Erythroblast (primary cell): ENCODE results near the gene GNG4.

Experiments used
- GATA1 ChIP-seq: IDR thresholded peaks from 2 replicates; pipeline ENCODE4 v1.6.1; 2011; ENCODE audit warnings: low read depth, mild to moderate bottlenecking, control low read depth, low read length, moderate library complexity
- POLR2A ChIP-seq: IDR thresholded peaks from 2 replicates; pipeline ENCODE4 v1.6.1; 2011; ENCODE audit warnings: mild to moderate bottlenecking, low read length

DNA sequence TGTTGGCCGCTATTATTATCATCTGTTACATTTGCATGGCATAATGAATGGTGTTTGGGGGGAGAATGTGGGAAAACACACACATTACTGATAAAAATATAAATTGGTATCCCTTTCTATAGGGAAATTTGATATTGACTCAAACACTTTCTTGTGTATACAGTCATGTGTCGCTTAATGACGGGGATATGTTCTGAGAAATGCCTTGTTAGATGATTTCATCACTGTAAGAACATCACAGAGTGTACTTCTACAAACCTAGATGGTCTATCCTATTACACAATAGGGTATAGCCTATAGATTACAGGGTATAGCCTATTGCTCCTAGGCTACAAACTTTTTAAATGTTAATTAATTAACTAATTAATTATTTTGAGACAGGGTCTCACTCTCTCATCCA, 78.1 kb downstream of the GNG4 start:
- TF ChIP-seq POLR2A (no peak), GATA1 (no peak)
